Suprapubic skin (tissue), 4 donors: ENCODE results near the gene RNF212.

Source experiments
- CTCF ChIP-seq, 2 donors: fragments of 200-600 bp in 1 of 2; fragments of 450-650 bp in 1 of 2; sonication (generic) in 1 of 2; IDR thresholded peaks; one replicate each; pipeline ENCODE4 v1.5.1; 2016 to 2019; ENCODE audit warnings: antibody characterized with exemption in 2 of 2, mild to moderate bottlenecking in 1 of 2, moderate library complexity in 1 of 2
- POLR2A ChIP-seq, 2 donors: fragments of 450-650 bp; IDR thresholded peaks; one replicate each; pipeline ENCODE4 v1.6.1; 2017; ENCODE audit warnings: antibody characterized with exemption in 2 of 2, mild to moderate bottlenecking in 2 of 2, moderate library complexity in 2 of 2
- POLR2AphosphoS5 ChIP-seq, 3 donors: sonication (generic); formaldehyde crosslinking; IDR thresholded peaks; one replicate each; pipeline ENCODE4 v1.6.1; 2017; ENCODE audit warnings: antibody characterized with exemption in 3 of 3

DNA sequence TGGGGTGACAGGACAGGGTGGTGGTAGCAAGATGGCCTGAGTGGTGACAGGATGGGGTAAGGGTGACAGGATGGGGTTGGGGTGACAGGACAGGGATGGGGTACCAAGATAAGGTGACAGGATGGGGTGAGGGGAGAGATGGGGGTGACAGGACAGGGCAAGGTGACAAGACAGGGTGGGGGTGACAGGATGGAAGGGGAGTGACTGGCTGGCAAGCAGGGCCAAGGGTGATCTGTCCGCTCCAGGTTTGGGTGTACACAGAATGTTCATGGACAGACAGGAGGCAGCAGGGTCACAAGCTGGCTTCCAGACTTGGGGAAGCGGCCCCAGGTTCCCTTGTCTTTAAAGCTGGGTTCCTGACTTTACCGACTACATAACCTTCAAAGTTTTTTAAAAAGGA, 23.3 kb downstream of the RNF212 start:
- no peak for TF ChIP-seq CTCF (IDR thresholded peaks at IDR 0.05)
- TF ChIP-seq POLR2A (IDR thresholded peaks at IDR 0.05), result no peak
- no peak for TF ChIP-seq POLR2AphosphoS5 (IDR thresholded peaks at IDR 0.05)
